H1 (cell line): ENCODE results near the gene ACOX1. TPM values are rescaled to one million over a fixed set of nuclear protein-coding genes. Genes with fewer than 3 reads are reported as not detected.

ENCODE experiments used
- BACH1 ChIP-seq: IDR thresholded peaks from 2 replicates; pipeline ENCODE4 v1.6.1; 2012; ENCODE audit warnings: low read length, improper control_type of control experiment
- BRCA1 ChIP-seq: IDR thresholded peaks from 2 replicates; pipeline ENCODE4 v1.6.1; 2012; ENCODE audit warnings: low read depth, low read length, improper control_type of control experiment
- CBX8 ChIP-seq: fragments of 300-800, 300-1000 bp; sonication (generic); IDR thresholded peaks from 2 replicates; pipeline ENCODE4 v1.7.1; 2016; ENCODE audit warnings: low read depth, low read length, borderline replicate concordance
- CEBPB ChIP-seq: IDR thresholded peaks from 2 replicates; pipeline ENCODE4 v1.6.1; 2012; ENCODE audit warnings: low read depth, low read length
- EP300 ChIP-seq, 2 experiments: IDR thresholded peaks; 1 replicate in 1 of 2; 2 replicates in 1 of 2; pipeline ENCODE4 v1.6.1; 2011 to 2012; ENCODE audit warnings: low read depth in 2 of 2, low read length in 2 of 2, mild to moderate bottlenecking in 2 of 2, borderline replicate concordance in 1 of 2, inconsistent platforms in 1 of 2, moderate library complexity in 1 of 2
- EZH2 ChIP-seq: fragments of 200-600 bp; sonication (generic); IDR thresholded peaks from 2 replicates; pipeline ENCODE4 v1.7.1; 2012; ENCODE audit warnings: low read depth, mild to moderate bottlenecking, moderate library complexity, low read length, inconsistent platforms; ENCODE audit not compliant: severe bottlenecking
- FOSL1 ChIP-seq: IDR thresholded peaks from 2 replicates; pipeline ENCODE4 v1.6.1; 2011; ENCODE audit warnings: mild to moderate bottlenecking, low read depth, low read length, moderate library complexity; ENCODE audit not compliant: insufficient read depth
- KDM4A ChIP-seq: IDR thresholded peaks from one replicate; pipeline ENCODE4 v1.7.1; 2012; ENCODE audit warnings: low read depth, mild to moderate bottlenecking, moderate library complexity, low read length, inconsistent platforms; ENCODE audit not compliant: severe bottlenecking
- KDM5A ChIP-seq: fragments of 200-600 bp; IDR thresholded peaks from 2 replicates; pipeline ENCODE4 v1.7.1; 2012; ENCODE audit warnings: mild to moderate bottlenecking, low read length, inconsistent platforms, mixed read lengths
- NANOG ChIP-seq: IDR thresholded peaks from 2 replicates; pipeline ENCODE4 v1.6.1; 2011; ENCODE audit warnings: low read length, low read depth, mild to moderate bottlenecking, inconsistent platforms; ENCODE audit not compliant: insufficient read depth, poor library complexity, severe bottlenecking
- PHF8 ChIP-seq: fragments of 200-600 bp; sonication (generic); conservative IDR thresholded peaks from 2 replicates; pipeline ENCODE4 v1.7.1; 2012; ENCODE audit warnings: low read depth, mild to moderate bottlenecking, inconsistent platforms, low read length, moderate library complexity
- POLR2A ChIP-seq, 2 experiments: IDR thresholded peaks; 1 replicate in 1 of 2; 2 replicates in 1 of 2; pipeline ENCODE4 v1.6.1; 2011; ENCODE audit warnings: low read depth in 2 of 2, low read length in 2 of 2, mild to moderate bottlenecking in 2 of 2; ENCODE audit errors: control extremely low read depth in 1 of 2
- POU5F1 ChIP-seq: IDR thresholded peaks from 2 replicates; pipeline ENCODE4 v1.6.1; 2011; ENCODE audit warnings: low read depth, mild to moderate bottlenecking, low read length, moderate library complexity
- RBBP5 ChIP-seq: IDR thresholded peaks from 2 replicates; pipeline ENCODE4 v1.7.1; 2012; ENCODE audit warnings: low read depth, mild to moderate bottlenecking, inconsistent platforms, low read length, moderate library complexity, borderline replicate concordance
- RFX5 ChIP-seq: IDR thresholded peaks from 2 replicates; pipeline ENCODE4 v1.6.1; 2011; ENCODE audit warnings: low read depth, low read length, improper control_type of control experiment, borderline replicate concordance
- SIRT6 ChIP-seq: IDR thresholded peaks from one replicate; pipeline ENCODE4 v1.7.1; 2012; ENCODE audit warnings: low read length, inconsistent platforms
- SIX5 ChIP-seq: IDR thresholded peaks from 2 replicates; pipeline ENCODE4 v1.6.1; 2011; ENCODE audit warnings: mild to moderate bottlenecking, low read depth, low read length
- SP2 ChIP-seq: IDR thresholded peaks from 2 replicates; pipeline ENCODE4 v1.6.1; 2012; ENCODE audit warnings: mild to moderate bottlenecking, low read length, inconsistent platforms
- SRF ChIP-seq: IDR thresholded peaks from 2 replicates; pipeline ENCODE4 v1.6.1; 2011; ENCODE audit warnings: mild to moderate bottlenecking, low read depth, low read length, moderate library complexity
- SUZ12 ChIP-seq: fragments of 200-600 bp; sonication (generic); IDR thresholded peaks from 2 replicates; pipeline ENCODE4 v1.6.1; 2012; ENCODE audit warnings: mild to moderate bottlenecking, inconsistent platforms, low read length, moderate library complexity, mixed read lengths
- TEAD4 ChIP-seq: IDR thresholded peaks from 2 replicates; pipeline ENCODE4 v1.6.1; 2012; ENCODE audit warnings: low read depth, low read length, inconsistent platforms, mixed read lengths
- USF2 ChIP-seq: IDR thresholded peaks from 2 replicates; pipeline ENCODE4 v1.6.1; 2011; ENCODE audit warnings: low read length, improper control_type of control experiment
- polyA plus RNA-seq, 7 experiments: library from polyadenylated mRNA; depleted of rRNA in 3 of 7; stranded (reverse) in 5 of 7; unstranded in 2 of 7; fragments of >200 nt in 5 of 7; fragments of 200-250 nt in 2 of 7; gene quantifications; 1 replicate in 5 of 7; 2 replicates in 1 of 7; 4 replicates in 1 of 7; pipeline versions ENCODE4 v1.2.1 to v1.2.3, GENCODE V29; 2011 to 2013; ENCODE audit warnings: missing spikeins in 2 of 7, mixed read lengths in 2 of 7
- total RNA-seq: library from RNA; stranded (reverse); fragmentation: NEBNext Ultra II Directional; extraction: Animal tissue kit (Norgen Biotek cat#: 25700); gene quantifications from 2 replicates; pipeline ENCODE4 v1.2.1, GENCODE V29; 2021
- TF ChIP-seq, protein P1 (sequence below): IDR thresholded peaks from 2 replicates; pipeline ENCODE4 v1.6.1; 2011; ENCODE audit warnings: low read depth, mild to moderate bottlenecking, low read length; ENCODE audit not compliant: insufficient read depth

The ACOX1 gene
- total and polyA plus RNA-seq, 2 of the 8 experiments (the other 6 are each of a cell fraction or from before 2014, with no cell fraction given) = 10.5 to 30.4 TPM

GRCh38 chr17:75896415-75897159 is 82.4 kb downstream of the ACOX1 start, which contains the start of gene TRIM65 (continued):
- TF ChIP-seq RBBP5 (peak; percentile 59; the same call in 1 of the 2 replicates), SUZ12 (no peak), CBX8 (no peak), POLR2A (IDR thresholded peaks at IDR 0.05; ENCODE audit: control extremely low read depth in 1 of 2, low read depth in 2 of 2, low read length in 2 of 2) (peak; percentile 88 to 94), RFX5 (no peak), FOSL1 (no peak), PHF8 (peak; percentile 90), BACH1 (no peak), SIX5 (no peak), SRF (no peak), BRCA1 (no peak), EP300 (IDR thresholded peaks at IDR 0.05; ENCODE audit: borderline replicate concordance in 1 of 2, low read depth in 2 of 2, low read length in 2 of 2) (no peak), KDM4A (peak; percentile 87), TEAD4 (no peak), SP2 (no peak), KDM5A (no peak), POU5F1 (no peak), EZH2 (no peak), USF2 (no peak), NANOG (no peak), CEBPB (no peak), SIRT6 (no peak)
- TF ChIP-seq, protein P1, sequence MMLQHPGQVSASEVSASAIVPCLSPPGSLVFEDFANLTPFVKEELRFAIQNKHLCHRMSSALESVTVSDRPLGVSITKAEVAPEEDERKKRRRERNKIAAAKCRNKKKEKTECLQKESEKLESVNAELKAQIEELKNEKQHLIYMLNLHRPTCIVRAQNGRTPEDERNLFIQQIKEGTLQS = no peak
